Measurements from ENCODE around the gene ERG28.

DNA sequence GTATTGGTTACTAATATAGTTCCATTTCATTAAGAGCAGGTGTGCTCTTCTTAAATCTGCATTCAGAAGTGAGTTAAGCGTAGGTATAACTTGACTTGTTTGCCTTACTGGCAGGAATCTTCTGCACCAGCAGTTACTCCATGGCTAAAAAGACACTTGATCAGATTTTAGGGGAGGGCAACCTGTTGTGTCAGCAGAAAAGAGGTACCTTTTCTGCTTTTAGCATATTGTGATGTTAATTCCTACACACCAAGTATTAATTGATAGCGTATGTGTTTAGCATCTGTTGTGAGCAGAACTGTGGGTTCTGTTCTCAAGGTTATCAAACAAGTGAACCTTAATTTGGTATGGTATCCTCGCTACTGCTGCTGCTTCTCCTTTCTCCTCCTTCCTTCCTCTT is 38.7 kb upstream of the ERG28 start:
- TF ChIP-seq POLR2A (IDR thresholded peaks at IDR 0.05) = no peak
- no peak for TF ChIP-seq CTCF (IDR thresholded peaks at IDR 0.05)

Measured in uterus (tissue), 2 donors.